NCI-H1694 (cell line): Measurements from ENCODE around the gene VWA1.
"Not testable (repeated sequence)": the region's sequence is repeated elsewhere in the genome, so short reads cannot be mapped to it uniquely, and the experiment has no call there.

Experiments
- DNase-seq: peaks from one replicate; lab custom pipeline; 2025; lab: John Stamatoyannopoulos, UW

Gene VWA1

GRCh38 chr1:1435106-1435903 is at the start of gene VWA1:
Gene VWA1 (plus strand): TSS chr1:1435690. CDS start chr1:1435749, 59 bp downstream.
- no peak for DNase-seq

- no peak for DNase-seq
Measured at GRCh38 chr1:1385931-1386330, 49.6 kb upstream of the VWA1 start.

- DNase-seq: no peak
Measured at GRCh38 chr1:1387098-1388077, 48.1 kb upstream of the VWA1 start.

- DNase-seq: no peak
Measured at GRCh38 chr1:1388078-1388472, 47.4 kb upstream of the VWA1 start.

GRCh38 chr1:1390675-1391074 is 44.8 kb upstream of the VWA1 start:
- DNase-seq: no peak

GRCh38 chr1:1391225-1391624 is 44.3 kb upstream of the VWA1 start:
- no peak for DNase-seq

GRCh38 chr1:1393014-1393413 is 42.5 kb upstream of the VWA1 start:
- DNase-seq: no peak

GRCh38 chr1:1393428-1393827 is 42.1 kb upstream of the VWA1 start:
- no peak for DNase-seq

GRCh38 chr1:1394116-1394515 is 41.4 kb upstream of the VWA1 start:
- DNase-seq: no peak

- no peak for DNase-seq
Measured at GRCh38 chr1:1395166-1395565, 40.3 kb upstream of the VWA1 start.

- DNase-seq: no peak
Measured at GRCh38 chr1:1397839-1398523, 37.5 kb upstream of the VWA1 start.

GRCh38 chr1:1398677-1399186 is 36.8 kb upstream of the VWA1 start:
- no peak for DNase-seq

- DNase-seq: peak; percentile 80
Measured at GRCh38 chr1:1399187-1399871, 36.2 kb upstream of the VWA1 start, which contains the start of gene CCNL2. Gene CCNL2 (minus strand): TSS chr1:1399335. CDS start chr1:1399306, 29 bp downstream.

- DNase-seq: no peak
Measured at GRCh38 chr1:1399872-1400575, 35.5 kb upstream of the VWA1 start.

GRCh38 chr1:1400576-1401456 is 34.7 kb upstream of the VWA1 start:
- DNase-seq: no peak

- DNase-seq: no peak
Measured at GRCh38 chr1:1401457-1402010, 34.0 kb upstream of the VWA1 start.

GRCh38 chr1:1402072-1402900 is 33.2 kb upstream of the VWA1 start:
- no peak for DNase-seq

GRCh38 chr1:1402901-1403392 is 32.5 kb upstream of the VWA1 start:
- not testable (repeated sequence) for DNase-seq
